ENCODE measurements around the gene AGBL3.

The AGBL3 gene

DNA sequence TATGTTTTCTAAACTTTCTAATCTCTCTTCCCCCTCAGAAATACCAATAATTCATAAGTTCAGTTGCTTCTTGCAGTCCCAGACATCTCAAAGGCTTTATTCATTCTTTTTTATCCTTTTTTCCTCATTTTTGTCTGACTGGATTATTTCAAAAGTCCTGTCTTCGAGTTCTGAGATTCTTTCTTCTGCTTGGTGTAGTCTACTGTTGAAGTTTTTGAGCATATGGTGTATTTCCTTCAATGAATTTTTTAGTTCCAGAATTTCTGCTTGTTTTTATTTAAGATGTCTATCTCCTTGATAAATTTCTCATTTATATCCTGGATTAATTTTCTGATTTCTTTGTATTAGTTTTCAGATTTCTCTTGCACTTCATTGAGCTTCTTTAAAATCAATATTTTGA lies 170.0 kb downstream of the AGBL3 start:
- TF ChIP-seq, protein P1, sequence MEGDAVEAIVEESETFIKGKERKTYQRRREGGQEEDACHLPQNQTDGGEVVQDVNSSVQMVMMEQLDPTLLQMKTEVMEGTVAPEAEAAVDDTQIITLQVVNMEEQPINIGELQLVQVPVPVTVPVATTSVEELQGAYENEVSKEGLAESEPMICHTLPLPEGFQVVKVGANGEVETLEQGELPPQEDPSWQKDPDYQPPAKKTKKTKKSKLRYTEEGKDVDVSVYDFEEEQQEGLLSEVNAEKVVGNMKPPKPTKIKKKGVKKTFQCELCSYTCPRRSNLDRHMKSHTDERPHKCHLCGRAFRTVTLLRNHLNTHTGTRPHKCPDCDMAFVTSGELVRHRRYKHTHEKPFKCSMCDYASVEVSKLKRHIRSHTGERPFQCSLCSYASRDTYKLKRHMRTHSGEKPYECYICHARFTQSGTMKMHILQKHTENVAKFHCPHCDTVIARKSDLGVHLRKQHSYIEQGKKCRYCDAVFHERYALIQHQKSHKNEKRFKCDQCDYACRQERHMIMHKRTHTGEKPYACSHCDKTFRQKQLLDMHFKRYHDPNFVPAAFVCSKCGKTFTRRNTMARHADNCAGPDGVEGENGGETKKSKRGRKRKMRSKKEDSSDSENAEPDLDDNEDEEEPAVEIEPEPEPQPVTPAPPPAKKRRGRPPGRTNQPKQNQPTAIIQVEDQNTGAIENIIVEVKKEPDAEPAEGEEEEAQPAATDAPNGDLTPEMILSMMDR (IDR thresholded peaks at IDR 0.05; ENCODE audit: extremely low read depth, missing control alignments), result no peak

DNA sequence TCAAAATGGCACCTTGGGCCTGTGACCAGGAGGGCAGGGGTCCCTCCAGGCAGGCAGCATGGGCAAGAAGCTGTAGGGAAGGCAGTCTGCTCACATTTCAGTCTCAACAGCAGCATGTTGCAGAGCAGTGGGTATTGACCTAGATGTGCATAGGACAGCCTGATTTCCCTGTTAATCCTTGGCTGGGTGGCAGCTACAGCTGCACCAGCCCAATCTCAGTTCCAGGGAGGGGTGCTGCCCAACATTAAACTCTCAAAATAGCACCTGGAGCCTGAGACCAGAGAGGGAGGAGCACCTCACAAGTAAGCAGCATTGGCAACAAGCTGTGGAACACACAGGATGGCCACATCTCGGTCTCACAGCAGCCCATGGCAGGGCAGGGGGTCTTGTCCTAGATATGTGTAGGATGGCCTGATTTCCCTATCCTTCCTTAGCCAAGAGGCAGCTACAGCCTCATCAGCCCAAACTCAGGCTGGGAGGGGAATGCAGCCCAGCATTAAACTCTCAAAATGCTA lies 171.9 kb downstream of the AGBL3 start:
- no peak for DNase-seq (ENCODE audit: low spot score)
- TF ChIP-seq, protein P1 (IDR thresholded peaks at IDR 0.05; ENCODE audit: extremely low read depth, missing control alignments), result no peak

More for the DNA sequence above, 170.0 kb downstream of the AGBL3 start:
- no peak for DNase-seq (ENCODE audit: low spot score)

DNA sequence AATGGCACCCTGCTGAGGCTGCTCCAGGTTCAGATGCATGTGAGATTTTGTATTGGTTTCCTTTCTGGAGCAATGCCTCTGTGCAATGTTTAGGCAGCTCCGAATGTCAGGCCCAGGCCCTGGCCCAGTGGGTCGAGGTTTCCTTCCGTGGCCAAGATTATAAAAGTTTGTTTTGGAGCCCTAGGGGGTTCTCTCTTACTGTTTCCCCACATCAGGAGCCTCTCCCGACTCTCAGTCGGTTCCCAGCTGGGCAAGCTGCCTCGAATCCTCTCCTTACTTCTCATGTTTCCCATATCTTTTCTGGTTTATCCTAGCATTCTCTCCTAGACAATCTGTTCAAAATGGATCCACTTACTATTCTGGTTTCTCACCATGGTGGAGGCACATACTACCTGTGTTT lies 172.6 kb downstream of the AGBL3 start:
- no peak for DNase-seq (ENCODE audit: low spot score)
- TF ChIP-seq, protein P1 (IDR thresholded peaks at IDR 0.05; ENCODE audit: extremely low read depth, missing control alignments), result no peak

DNA sequence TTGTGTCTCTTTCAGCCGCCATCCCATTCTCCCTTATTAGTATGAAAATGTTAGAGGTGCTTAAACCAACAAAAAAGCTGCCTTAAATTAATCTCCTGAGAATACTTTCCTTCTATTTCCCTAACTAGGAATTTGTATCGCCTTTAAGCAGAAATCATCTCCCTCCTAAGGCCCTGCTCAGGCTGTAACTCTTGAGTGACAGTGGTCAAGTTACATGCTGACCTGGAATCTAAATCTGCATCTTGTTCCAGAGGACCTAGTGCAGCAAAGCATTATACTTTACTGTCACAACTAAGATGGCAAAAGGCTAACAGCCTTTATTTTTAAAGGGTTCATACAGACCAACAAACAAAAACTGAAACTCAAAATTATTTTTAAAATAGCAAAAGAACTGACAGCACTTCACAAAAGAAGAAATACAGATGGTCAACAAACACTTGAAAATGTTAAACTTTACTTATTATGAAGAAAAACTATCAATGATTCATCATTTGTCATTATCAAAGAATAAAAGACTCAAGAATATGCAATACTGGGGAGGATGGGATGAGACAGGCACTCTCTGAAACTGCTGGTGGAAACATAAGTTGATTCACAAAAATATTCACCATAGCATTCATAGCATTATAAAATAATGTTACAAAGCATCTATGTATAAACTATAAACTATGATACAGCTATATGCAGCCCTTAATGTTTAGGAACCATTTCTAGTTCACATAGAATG lies 173.2 kb downstream of the AGBL3 start:
- DNase-seq (ENCODE audit: low spot score), result no peak
- TF ChIP-seq, protein P1 (IDR thresholded peaks at IDR 0.05; ENCODE audit: extremely low read depth, missing control alignments), result no peak

DNA sequence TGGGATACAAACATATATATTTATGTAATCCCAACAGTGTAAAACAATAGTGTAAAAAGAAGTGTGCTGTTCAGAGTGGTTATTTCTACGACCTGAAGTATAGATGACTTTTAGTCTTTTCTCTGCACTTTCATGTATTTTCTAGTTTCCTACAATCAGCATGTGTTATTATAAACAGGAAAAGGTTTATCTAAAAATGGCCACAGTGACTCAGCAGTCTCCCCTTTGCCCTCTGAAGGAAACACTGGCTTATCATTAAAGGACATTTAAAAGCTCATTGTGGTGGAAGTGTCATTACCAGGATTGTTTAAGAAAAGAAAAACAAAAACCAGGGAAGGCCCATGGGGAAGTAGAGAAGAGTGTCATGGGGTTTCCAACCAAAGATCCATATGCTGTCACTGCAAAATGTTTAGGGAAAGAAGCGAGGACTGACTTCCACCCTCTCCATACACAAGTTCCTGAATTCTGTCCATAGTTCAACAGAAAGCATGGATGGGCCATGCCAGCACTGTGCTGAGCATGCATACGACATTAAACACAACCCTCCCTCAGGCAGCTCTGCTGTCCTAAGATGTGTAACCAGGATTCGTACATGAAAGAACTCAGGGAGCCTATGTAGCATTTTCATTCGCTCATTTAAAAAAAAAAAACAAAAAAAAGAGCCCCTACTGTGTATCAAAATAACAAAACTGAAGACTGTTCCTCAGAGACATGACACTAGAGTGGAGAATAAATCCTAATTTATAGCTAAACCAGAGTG lies 174.0 kb downstream of the AGBL3 start:
- DNase-seq (ENCODE audit: low spot score), result peak; percentile 19
- TF ChIP-seq, protein P1 (IDR thresholded peaks at IDR 0.05; ENCODE audit: extremely low read depth, missing control alignments), result no peak

DNA sequence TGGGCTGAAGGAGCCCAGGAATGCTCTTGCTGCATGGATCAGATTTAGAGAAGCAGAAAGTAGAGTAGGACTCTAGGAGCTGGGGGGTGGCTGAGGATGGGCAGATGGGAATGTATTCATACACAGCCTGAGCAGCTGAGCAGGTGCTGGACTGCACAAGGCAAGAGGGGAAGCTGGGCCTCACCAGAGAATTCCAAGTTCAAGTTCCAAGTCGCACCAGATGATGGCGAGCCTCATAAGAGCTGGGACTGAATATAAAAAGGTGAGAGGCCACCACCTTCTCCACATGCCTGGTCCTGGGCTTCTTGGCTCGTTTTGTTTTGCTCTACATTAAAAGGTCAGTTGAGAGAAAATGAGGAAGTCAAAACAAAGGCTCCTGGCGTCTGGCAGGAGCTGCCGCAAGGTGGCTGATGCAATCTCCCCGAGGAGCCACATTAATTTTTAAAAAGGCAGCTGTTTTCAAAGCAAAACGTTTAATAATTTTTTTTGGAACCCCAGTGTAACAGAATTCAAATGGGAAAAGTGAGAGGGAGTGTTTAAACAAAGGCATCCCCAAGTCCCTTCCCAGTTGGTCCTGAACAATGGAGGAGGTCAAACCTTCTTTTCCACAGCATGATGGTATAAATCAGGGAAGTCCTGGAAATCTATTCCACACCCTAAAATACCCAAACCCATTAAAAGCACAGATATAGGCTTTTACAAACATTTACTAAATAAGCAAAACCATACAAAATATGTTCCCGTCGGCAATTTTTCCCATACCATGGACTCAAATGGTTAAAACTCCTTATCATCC lies 174.7 kb downstream of the AGBL3 start:
- peak; percentile 32 for DNase-seq (ENCODE audit: low spot score)
- TF ChIP-seq, protein P1 (IDR thresholded peaks at IDR 0.05; ENCODE audit: extremely low read depth, missing control alignments), result no peak

Measured in GM20000 (cell line).